Upper lobe of left lung (tissue), 4 donors: ENCODE measurements around the gene PHOX2A.

Experiments used
- CTCF ChIP-seq, 6 experiments: fragments of 450-650 bp in 4 of 6; fragments of 200-600 bp in 2 of 6; sonication (generic) in 2 of 6; IDR thresholded peaks; one replicate each; pipeline ENCODE4 v1.5.1; 2016 to 2019; ENCODE audit warnings: antibody characterized with exemption in 6 of 6
- EP300 ChIP-seq, 4 donors: sonication (generic); formaldehyde crosslinking; IDR thresholded peaks; one replicate each; pipeline ENCODE4 v1.5.1; 2017; ENCODE audit warnings: antibody characterized with exemption in 4 of 4, control low read depth in 2 of 4

GRCh38 chr11:72247584-72247983 lies 3.6 kb upstream of the PHOX2A start:
- no peak for TF ChIP-seq EP300 (IDR thresholded peaks at IDR 0.05)
- TF ChIP-seq CTCF (IDR thresholded peaks at IDR 0.05): no peak
